GM15510 (cell line): ENCODE measurements around the gene SSBP2.

Experiments
- POLR2A ChIP-seq: IDR thresholded peaks from 3 replicates; pipeline ENCODE4 v1.6.1; 2011; ENCODE audit warnings: borderline replicate concordance; ENCODE audit not compliant: insufficient read length; ENCODE audit errors: extremely low read depth

The SSBP2 gene

DNA sequence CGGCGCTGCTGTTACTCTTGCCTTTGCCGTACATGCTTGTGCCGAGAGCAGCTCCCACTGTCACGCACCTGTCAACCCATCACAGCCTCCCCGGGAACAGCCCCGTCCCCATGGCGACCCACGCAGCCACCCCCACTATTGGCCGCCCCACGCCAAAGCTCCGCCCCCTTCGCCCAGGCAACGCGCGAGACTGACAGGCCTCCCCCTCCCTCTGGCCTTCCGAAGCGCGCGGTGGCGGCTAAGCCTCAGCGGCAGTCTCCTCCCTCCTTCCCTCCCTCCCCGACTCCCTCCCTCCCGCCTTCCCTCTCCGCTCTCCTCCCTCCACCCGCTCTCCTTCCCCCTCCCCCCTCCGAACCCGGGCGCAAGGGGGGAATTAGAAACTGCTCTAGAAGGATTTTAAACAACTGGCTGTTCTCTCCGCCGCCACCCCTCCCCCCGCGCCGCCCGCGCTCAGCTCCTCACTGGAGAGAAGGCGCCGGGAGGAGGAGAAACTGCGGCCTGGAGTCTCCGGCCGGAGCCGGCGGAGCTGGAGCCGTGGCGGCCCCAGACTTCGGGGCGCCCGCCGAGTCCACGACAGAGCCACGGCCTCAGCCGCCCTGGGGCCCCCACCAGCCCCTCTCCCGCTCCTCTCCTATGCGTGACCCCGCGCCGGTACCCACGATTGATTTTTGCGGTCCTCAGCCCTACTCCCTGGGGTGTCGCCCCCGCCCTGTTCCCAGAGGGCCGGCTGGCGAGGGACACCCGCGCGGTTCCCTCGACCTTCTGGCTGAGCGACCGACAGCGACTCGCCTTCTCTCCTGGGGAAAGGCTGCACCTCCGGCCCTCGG lies at the start of gene SSBP2:
Gene SSBP2 (minus strand): TSS at position 89 of the 827 bp plus-strand sequence. CDS start 55 bp downstream, at position 34.
- peak; percentile 60 for TF ChIP-seq POLR2A

DNA sequence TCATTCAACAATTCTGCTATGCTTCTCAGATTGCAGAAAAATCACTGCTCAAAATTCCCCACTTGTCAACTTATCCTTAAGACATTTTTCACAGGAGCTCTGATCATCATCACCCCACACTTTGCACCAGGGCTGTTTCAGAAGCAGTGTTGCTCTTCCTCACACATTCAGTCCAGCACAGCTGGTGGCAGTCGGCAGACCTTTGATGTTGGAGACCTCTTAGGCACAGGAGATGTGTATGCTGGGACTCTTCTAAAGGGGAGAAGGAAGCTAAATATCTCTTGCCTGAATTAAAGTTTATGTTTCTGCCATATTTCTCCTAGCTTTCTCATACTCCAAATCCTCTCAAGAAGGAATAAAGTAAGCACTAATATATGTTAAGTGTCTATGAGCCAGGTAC lies 44.8 kb upstream of the SSBP2 start:
- no peak for TF ChIP-seq POLR2A

DNA sequence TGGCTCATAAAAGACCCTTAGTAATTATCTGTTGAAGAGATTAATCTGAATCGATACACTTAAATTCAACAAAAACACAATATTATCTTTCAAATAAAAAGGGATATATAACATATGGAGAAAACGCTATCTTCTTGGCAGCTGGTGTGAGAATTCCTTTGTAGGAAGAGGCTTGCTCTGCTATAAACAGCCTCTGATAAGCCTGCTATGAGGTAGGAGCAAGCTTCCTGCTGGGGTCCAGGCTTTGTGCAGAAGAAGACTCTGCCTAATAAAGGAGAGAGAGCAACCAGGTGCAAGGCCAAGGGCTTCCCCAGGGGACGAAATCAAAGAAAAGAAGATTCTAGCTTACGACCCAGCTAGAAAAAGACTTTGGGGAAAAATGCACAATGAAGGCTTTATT lies 43.3 kb upstream of the SSBP2 start:
- TF ChIP-seq POLR2A: no peak

DNA sequence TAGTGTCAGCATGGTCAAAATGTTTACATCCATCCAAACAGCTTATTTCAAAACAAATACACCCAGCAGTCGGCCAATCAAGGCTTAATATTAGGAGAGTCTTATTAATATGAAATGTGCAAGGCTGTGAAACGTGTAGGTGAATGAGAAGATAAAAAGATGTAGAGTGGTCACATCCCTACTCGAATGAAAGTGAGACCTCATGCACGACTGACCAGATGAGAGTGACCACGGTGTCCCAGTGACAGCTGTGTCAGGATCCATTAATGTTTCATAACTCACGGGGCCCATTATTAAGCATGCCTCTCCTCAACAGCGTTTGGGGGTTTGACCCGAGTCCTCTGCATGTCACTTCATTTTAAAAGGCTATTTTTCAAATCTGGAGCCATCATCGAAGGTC lies 39.4 kb upstream of the SSBP2 start:
- no peak for TF ChIP-seq POLR2A

DNA sequence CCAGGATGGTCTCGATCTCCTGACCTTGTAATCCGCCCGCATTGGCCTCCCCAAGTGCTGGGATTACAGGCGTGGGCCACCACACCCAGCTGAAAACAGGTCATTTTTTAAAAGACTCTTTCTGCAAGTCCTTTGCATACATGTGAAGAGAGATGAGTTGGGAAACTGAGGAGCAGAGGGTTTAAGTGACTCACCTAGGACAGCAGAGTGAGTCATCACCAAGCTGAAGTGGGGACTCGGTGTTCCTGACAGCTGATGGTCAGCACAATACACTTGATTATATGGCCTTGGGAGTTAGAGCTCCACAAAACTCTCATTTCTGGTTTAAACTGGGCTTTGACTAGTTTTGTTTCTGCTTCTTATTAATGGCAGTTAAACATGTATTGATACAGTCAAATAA lies 38.1 kb upstream of the SSBP2 start:
- TF ChIP-seq POLR2A: no peak

DNA sequence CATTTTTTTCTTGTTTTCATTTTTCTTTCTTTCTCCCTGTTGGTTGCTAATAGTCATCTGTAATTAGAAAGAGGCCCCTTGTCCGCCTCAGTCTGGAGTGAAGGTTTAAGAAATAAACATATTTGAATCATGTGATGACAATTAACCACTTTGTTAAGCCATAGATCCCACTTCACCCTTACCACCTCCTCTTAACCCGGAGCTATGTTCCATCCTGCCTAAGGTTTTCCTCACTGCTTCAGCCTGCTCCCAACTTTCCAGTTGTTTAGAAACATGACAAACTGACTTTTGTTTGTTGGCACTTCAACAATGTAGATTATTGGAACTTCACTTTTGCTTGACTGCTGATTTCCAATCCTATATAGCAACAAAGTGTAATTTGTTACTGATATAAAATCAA lies 37.4 kb upstream of the SSBP2 start:
- TF ChIP-seq POLR2A: no peak

DNA sequence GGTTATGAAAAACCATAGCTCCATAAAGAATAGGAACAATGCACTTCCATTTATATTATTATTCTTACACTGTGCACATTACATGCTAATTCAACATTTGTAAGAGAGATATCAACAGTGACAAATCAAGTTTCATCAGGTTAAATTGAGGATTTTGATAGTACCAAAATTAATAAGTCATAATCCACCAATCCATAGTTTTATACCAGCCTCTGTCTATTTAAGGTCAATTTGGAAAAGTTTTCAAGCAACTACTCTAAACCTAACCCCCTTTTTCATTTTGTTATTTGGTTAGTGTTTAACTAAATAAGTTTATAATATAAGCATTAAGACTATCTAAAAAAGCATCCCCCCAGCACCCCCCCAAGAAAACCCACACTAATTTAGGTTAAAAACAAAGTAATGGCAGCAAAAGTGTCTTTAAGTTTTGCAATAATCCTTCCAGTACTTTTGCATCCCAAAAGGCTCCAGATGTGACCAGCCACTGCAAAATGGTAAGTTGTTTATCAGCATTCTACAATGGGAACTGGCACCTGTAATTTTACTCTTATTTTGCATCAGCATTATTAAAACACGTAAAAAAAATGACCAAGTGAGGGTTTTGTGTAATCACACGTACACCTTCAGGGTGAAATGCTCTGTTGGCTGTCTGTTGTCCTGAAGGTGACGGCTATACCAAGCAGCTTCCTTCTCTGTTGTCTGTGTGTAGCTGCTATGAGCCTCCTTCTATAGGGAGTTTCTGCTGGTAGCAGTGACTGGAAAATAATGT lies 36.8 kb upstream of the SSBP2 start:
- no peak for TF ChIP-seq POLR2A

DNA sequence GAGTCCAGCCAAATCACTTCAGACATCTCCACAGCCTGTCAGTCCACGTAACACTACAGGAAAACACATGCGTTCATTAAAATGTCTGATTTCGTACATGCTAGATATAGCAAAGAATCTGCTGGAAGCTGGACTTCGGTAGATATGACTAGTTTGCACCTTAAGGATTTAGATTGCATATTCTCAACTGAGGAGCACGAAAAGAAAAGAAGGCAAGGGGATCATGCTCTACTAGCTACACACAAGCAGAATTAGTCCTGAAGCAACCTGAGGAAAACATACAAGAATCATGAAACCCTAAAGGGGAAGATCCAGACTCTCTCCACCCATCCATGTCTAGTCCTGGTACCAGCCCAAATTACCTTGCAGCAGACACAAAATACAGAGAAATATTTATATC lies 36.1 kb upstream of the SSBP2 start:
- no peak for TF ChIP-seq POLR2A

DNA sequence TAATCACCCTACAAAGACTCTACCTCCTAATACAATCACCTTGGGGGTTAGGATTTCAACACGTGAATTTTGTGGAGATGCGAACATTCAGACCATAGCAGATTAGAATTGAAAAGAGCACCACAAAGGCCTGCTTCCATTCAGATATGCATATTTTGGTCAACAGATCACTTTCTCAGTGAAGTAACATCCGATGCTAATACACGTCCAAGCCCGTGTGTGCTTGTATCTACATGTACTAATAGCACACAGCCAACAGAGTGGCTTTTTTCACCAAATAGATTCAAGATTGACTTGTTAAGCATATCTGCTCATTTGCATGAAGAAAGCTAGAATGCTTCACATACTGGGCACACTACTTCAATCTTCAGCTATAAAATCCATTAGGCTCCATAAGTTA lies 35.6 kb upstream of the SSBP2 start:
- TF ChIP-seq POLR2A: no peak

DNA sequence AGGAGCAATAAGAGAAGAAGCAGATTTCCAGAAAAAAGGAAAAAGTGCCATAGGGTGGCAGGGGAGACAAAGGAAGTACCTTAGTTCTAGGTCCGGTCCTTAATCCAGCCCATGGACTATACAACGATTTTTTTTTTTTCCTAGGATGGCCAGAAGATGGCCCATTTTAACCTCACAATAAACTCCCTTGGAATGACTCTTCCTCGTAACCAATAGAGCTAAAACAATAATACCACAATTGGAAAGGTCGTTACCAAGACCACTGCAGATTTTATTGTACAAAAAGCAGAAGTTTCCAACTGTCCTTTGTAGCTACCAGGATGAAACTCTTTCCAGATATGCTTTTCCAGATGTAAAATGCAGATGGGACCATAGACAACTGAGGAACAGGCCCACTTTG lies 34.4 kb upstream of the SSBP2 start:
- no peak for TF ChIP-seq POLR2A

DNA sequence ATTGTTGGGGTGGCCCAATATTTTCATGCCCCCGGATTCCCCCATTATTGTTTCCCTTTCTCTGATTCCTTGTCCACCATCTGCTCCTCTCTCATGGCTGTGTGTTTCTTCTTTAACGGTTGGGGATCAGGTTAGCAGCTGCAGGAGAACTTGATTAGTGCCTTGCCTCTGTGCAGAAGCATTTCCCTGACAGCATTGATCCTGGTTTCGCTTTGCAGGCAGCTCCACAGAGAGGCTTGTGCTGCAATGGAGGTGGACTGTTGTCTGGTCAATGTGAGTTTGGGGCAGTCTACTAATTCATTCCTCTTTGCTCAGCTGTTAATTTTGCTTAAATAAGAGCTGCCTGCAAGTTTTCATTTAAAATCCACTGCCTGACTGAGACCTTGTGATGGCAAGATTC lies 32.5 kb upstream of the SSBP2 start:
- TF ChIP-seq POLR2A: no peak

DNA sequence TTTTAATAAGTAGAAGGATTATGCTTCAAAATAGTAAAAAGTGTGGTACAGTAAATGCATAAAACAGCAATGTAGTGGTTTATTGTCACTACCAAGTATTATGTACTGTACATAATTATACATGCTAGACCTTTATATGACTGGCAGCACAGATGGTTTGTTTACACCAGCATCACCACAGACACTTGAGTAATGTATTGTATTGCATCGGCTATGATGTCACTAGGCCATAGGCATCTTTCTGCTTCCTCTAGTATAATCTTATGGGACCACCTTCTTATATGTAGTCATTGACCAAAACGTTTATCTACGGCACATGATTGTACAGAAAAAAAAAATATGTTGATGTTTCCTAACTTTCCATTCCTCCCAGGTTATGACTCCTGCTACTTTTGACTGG lies 31.9 kb upstream of the SSBP2 start:
- no peak for TF ChIP-seq POLR2A

DNA sequence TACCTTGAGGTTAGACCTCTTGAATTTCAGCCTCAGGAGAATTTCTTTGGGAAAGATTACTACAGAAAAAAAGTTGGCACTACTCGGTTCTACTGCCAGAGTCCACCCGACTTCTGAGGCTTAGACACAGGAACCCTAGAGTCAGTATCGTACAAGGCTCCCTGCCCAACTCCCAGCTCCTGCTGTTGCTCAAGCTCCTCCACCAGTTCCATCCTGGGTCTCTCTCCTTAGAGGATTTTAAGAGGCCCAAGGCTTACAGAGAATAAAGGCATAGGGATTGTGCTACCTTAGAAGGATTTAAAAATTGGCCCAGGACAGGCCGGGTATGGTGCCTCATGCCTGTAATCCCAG lies 29.0 kb upstream of the SSBP2 start:
- TF ChIP-seq POLR2A: no peak

DNA sequence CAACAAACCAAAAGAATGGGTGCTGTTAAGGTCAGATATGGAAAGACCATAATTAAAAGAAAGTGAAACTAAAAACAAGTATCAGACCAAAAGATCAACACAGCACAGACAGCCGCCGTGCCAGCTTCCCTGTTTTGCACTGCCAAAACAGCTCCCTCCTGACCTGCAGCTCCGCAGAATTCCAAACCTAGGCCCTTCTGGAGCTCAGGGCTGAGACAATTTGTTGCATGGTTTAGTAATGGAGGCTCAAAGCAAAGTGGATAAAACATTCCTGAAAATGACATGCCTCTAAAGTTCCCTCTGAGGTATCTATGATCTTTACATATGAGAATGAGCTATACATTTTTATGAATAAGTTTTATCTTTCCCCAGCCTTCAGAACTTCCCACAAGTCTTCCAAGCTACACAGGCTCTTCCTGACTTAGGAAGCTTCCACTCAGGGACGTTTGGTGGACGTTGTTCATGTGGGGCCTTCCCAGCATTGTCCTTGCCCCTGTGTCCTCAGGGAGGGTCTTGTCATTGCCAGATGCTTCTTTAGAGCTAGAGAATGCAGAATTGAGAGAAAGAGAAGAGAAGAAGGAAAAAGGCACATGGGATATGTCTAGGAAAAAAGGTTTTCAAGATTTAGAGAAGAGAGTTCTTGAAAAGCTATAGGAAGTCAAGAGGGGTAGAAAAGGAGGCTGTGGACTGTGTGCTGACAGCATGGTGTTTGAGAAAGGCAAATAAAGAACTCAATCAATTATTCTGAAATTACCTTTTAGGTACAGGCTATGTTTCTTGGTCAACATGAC lies 28.4 kb upstream of the SSBP2 start:
- TF ChIP-seq POLR2A: no peak

DNA sequence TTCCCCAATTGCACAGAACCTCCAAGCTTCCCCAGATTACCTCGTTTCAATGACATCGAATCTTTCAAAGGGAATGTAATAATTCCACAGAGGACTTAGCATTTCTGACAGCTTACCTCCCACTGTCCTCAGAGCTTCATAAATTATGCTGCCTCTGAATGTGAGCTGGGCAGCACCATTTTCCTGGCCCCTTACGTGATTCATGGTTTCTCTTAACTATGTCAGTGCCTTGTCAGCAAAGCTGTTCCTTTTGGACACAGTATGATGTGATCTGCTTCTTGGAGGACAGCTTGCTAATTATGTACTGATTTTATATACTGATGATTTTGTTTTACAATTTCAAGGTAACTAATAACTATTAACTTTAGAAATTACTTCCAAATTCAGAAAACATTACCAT lies 27.7 kb upstream of the SSBP2 start:
- TF ChIP-seq POLR2A: no peak
